AG09319 (cell line): ENCODE data around the gene GALK2.
A peak's percentile ranks its signal among the peaks of the same experiment; 100 is the strongest.

Source experiments
- DNase-seq: peaks from one replicate; pipeline ENCODE4 v3.0.0-alpha.2; 2010; ENCODE audit warnings: low read depth; ENCODE audit errors: extremely low read depth
- TF ChIP-seq, protein P1 (sequence below): IDR thresholded peaks from 2 replicates; pipeline ENCODE4 v1.5.1; 2011; ENCODE audit warnings: low read depth, mild to moderate bottlenecking, inconsistent platforms, low read length, moderate library complexity

Gene GALK2

DNA sequence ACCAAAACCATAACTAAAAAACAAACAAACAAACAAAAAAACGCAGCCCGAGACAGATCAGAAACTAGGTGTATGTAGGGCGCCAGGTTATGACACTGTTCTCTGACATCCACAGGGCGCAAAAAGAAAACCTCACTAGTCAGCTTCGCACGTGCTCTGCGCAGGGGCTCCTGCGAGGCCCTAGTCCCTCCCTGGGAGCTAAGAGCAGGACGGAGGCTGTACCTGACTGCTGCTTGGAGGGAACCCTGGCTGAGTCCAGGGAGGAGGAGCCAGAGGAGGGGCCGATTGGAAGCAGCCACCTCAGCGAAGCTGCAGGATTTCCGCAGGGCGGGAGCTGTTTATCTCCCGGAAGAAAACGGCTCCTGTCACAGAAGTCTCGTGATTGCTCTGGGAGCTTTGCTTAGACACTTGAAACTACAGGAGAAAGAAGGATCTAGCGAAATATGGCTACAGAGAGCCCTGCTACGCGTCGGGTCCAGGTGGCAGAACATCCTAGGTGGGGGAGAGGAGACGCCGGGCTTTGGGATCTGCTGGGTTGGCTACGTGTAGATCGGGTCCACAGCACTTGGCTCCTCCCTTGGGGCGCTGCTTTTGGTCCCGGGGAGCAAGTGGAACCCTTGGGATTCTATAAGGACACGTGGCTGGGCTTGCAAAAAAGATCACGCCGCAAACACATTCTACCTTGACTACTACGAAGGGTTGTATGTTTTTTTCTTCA, at the start of gene GALK2:
Gene GALK2, plus strand, starts transcription at position 368 of the 718 bp plus-strand sequence. Its CDS starts 76 bp downstream, at position 444.
- TF ChIP-seq, protein P1, sequence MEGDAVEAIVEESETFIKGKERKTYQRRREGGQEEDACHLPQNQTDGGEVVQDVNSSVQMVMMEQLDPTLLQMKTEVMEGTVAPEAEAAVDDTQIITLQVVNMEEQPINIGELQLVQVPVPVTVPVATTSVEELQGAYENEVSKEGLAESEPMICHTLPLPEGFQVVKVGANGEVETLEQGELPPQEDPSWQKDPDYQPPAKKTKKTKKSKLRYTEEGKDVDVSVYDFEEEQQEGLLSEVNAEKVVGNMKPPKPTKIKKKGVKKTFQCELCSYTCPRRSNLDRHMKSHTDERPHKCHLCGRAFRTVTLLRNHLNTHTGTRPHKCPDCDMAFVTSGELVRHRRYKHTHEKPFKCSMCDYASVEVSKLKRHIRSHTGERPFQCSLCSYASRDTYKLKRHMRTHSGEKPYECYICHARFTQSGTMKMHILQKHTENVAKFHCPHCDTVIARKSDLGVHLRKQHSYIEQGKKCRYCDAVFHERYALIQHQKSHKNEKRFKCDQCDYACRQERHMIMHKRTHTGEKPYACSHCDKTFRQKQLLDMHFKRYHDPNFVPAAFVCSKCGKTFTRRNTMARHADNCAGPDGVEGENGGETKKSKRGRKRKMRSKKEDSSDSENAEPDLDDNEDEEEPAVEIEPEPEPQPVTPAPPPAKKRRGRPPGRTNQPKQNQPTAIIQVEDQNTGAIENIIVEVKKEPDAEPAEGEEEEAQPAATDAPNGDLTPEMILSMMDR = no peak
- peak; percentile 20 for DNase-seq

DNA sequence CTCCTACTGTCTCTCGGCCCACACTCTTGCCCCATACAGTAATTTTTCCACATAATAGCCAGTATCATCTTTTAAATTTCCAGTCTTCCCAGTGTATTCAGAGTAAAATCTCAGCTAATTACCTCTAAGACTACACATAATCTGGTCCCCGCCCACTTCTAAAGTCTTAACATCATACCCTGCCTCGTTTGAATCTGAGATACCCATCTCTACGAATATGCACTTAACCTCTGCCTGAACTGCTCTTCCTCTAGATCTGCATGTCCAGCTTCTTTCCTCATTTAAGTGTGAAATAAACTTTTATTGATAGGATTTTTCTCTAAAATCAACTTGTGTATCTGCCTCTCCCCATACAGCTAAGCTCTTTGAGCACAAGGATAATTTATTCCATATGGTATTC, 49.2 kb upstream of the GALK2 start:
- no peak for DNase-seq
- TF ChIP-seq, protein P1 = no peak

DNA sequence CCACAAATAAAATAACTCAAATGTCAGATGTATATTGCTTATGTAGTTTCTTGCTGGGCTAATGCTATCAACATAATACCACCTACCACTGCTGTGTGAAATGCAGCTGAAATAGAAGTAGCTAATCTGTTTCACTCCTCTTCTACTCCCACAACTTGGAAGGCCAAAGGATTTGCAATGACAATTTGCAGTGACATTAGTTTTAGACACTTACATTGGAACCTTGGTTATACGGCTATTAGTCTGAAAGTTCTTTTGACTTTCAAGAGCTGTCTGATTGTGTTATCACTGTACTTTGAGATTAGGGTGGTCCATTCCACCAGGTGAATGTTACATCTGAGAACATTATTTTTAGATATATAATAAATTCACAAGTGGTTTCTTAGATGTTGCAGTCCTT, 48.1 kb upstream of the GALK2 start:
- TF ChIP-seq, protein P1 = no peak
- no peak for DNase-seq

DNA sequence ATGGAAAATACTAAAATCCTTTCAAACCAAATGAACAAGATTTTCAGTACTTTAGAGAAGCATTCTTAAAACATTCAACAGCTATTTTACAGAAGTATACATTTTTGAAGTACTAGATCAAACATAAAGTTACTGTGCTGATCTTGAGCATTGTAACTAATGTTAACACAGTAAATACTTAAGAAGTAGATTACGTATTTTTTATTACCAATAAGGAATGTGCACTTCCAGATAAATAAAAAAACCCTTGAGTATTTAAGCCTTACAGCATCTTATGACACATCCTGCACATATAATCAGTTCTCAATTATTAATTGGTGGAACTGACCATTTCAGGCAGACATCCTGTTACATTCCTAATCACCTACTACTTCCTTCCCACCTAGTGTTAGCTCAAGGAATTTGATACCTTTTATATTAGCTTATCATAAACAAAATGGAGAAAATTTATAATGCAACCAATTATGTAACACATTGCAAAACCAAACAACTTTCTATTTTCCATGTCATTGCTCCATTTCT, 47.4 kb upstream of the GALK2 start:
- DNase-seq = no peak
- TF ChIP-seq, protein P1 = no peak

DNA sequence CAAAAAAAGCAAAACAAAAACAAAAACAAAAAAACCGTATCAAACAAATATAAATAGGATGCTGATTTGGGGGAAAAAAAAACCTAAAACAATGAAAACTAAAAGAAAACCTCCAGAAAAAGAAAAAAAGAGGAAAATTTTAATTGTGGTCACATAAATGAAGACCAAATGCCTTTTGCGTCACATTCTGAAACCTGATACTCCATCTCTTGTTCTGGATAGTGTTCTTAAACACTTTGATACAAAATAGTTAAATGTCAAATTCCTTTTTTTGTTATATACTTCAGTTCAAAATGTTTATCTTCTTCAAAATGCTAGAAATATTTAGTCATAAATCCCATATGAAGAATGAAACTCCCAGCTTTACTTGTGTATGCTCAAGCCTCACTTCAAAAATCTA, 45.7 kb upstream of the GALK2 start:
- TF ChIP-seq, protein P1 = no peak
- no peak for DNase-seq

DNA sequence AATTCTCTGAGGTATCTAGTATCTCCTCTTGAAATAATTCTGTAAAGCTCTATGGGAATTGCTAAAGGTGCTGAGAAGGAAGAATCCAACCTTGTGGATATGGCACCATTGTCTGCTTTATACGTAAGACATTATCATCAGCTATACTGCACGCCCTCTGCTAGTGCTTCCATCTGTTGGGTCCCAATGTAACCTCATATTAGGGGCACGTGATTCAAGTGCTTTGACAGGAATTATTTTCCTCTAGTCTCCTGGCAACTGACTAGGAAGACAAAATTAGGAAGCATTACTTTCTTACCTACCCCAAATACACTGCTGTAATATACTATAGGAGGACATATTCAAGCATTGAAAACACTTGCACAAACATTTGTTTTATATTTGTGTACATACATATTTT, 38.6 kb upstream of the GALK2 start:
- DNase-seq = no peak
- TF ChIP-seq, protein P1 = no peak

DNA sequence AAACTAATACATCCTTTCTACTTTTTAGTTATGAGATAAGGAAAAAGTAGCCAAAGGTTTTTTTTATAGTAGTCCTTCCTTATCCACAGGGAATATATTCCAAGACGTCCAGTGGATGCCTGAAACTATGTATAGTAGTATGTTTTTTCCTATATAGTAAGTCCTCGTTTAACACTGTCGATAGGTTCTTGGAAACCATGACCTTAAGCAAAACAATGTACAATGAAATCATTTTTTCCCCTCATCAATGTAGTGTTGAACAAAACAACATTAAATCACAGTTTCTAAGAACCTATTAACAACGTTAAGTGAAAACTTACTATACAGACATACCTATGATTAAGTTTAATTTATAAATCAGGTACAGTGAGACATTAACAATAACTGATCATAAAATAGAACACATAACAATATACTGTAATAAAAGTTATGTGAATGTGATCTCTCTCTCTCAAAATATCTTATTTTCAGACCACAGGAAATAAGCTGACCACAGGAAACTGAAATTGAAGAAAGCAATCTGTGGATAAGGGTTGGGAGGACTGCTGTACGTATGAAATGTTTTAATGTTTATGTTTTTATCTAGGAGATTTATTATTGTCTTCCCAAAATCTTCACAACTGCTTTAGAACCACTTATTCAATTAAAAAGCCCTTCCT, 35.2 kb upstream of the GALK2 start:
- TF ChIP-seq, protein P1 = no peak

More for the DNA sequence above, 35.2 kb upstream of the GALK2 start:
- no peak for DNase-seq
